ENCODE measurements around the gene RNF181.

RNF181 gene

GRCh38 chr2:85595301-85596025 lies at the start of gene RNF181:
Gene RNF181, plus strand, starts transcription at chr2:85595745. Its CDS starts 19 bp downstream, at chr2:85595764.
- Histone ChIP-seq H4K20me1 (ENCODE audit: insufficient read depth, low read length) (no peaks in the 10 kb centered on the region), H2AFZ (ENCODE audit: low read length) (peak within 1 kb of the TSS; percentile 74), H3K9me2 (replicated peaks; ENCODE audit: insufficient read depth, low read length) (no peaks in the 10 kb centered on the region), H3K4me3 (ENCODE audit: low read length) (peak within 1 kb of the TSS; percentile 88), H3K9ac (ENCODE audit: low read length) (peak within 1 kb of the TSS; percentile 77), H3K79me2 (ENCODE audit: low read length) (peaks cover 21% of the 10 kb centered on the region), H3K36me3 (replicated peaks; ENCODE audit: insufficient read depth, low read length) (no peaks in the 10 kb centered on the region), H3F3A (ENCODE audit: insufficient read depth, low read length) (0 out of 2 replicates have a peak, but pooled peaks cover 3% of the 10 kb centered on the region), H3K4me1 (ENCODE audit: low read length) (peaks cover 5% of the 10 kb centered on the region; the same call in 1 of the 2 replicates), H3K4me2 (ENCODE audit: low read depth, low read length) (peak within 1 kb of the TSS; percentile 70), H3K27ac (ENCODE audit: low read length) (no peak within 1 kb of the TSS; the same call in 1 of the 2 replicates), H3K27me3 (replicated peaks; ENCODE audit: insufficient read depth, low read length) (no peaks in the 10 kb centered on the region), H3K9me3 (replicated peaks; ENCODE audit: insufficient read depth, low read length) (no peaks in the 10 kb centered on the region)
- DNase-seq, result peak; percentile 98
- no peak for TF ChIP-seq EZH2 (optimal IDR thresholded peaks at IDR 0.05; ENCODE audit: low read depth, low read length)
- TF ChIP-seq EZH2phosphoT487 (IDR thresholded peaks at IDR 0.05; ENCODE audit: low read length), result no peak
- no peak for TF ChIP-seq CTCF (IDR thresholded peaks at IDR 0.05; ENCODE audit: low read length)

DNA sequence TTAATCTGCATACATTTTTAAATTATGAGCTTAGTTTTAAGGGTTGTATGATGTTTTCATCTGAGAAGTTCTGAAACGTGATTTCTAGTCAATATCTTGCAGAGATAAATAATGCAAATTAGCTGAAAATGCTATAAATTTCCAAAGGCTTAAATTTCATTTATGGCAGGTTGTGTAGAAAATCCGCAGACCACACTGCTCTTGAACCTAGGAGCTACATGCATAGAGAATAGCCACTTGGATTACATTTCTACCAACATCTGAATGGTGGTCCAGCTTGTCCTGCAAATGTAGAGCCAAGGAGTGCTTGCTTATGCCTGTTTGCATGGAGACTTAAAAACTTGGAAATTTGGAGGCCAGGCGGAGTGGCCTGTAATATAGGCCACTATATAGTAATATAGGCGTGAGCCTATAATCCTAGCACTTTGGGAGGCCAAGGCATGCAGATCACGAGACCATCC lies 49.7 kb upstream of the RNF181 start:
- Histone ChIP-seq H3K79me2 (ENCODE audit: low read length) (peaks cover 25% of the 10 kb centered on the region), H3K9me2 (replicated peaks; ENCODE audit: insufficient read depth, low read length) (no peaks in the 10 kb centered on the region), H3K36me3 (replicated peaks; ENCODE audit: insufficient read depth, low read length) (peaks cover 24% of the 10 kb centered on the region), H3K4me3 (ENCODE audit: low read length) (no peak overlapping the region), H3K4me2 (ENCODE audit: low read depth, low read length) (no peak overlapping the region), H3K27me3 (replicated peaks; ENCODE audit: insufficient read depth, low read length) (no peaks in the 10 kb centered on the region), H3K9ac (ENCODE audit: low read length) (no peak overlapping the region), H2AFZ (ENCODE audit: low read length) (no peak overlapping the region), H4K20me1 (ENCODE audit: insufficient read depth, low read length) (peaks cover 28% of the 10 kb centered on the region), H3K27ac (ENCODE audit: low read length) (no peak overlapping the region), H3K4me1 (ENCODE audit: low read length) (peaks cover 13% of the 10 kb centered on the region), H3F3A (ENCODE audit: insufficient read depth, low read length) (peaks cover 66% of the 10 kb centered on the region), H3K9me3 (replicated peaks; ENCODE audit: insufficient read depth, low read length) (no peaks in the 10 kb centered on the region)
- DNase-seq, result no peak
- TF ChIP-seq CTCF (IDR thresholded peaks at IDR 0.05; ENCODE audit: low read length), result no peak
- no peak for TF ChIP-seq EZH2 (optimal IDR thresholded peaks at IDR 0.05; ENCODE audit: low read depth, low read length)
- no peak for TF ChIP-seq EZH2phosphoT487 (IDR thresholded peaks at IDR 0.05; ENCODE audit: low read length)

DNA sequence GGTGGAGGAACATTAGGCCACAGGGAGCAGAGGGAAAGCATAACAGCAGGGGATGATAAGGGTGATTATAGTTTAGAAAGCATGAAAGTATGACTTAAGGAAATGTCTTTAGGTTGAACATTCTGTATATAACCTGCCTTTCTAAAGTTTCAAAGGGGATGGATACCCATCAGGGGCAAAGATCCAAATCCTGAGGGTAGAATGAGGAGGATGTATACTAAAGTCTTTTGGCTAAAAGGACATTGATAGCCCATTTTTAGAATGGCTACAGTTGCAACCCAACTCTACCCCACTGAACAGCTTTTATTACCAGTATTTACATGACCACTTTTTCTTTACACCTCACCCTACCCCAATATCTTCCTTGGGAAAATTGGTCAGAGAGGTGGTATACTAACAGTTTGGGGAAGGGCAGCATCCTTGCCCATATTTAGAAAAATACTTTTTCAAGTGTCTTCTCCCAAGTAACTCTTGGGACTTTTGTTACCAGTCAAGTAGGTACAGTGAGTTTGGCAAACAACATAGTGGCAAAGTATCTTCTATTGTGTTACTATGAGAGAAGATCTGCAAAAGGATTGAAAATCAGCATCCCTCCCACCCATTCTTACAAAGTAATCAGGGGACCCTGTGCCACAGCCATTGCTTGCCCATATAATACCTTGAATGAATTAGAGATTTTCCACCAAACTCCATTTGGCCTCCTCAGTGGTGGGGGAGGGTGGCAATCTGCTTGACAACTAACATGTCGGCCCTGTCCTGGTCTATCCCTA lies 48.3 kb upstream of the RNF181 start:
- H3K27ac ChIP-seq (ENCODE audit: low read length), result no peak overlapping the region

More for the DNA sequence above, 48.3 kb upstream of the RNF181 start:
- TF ChIP-seq EZH2phosphoT487 (IDR thresholded peaks at IDR 0.05; ENCODE audit: low read length), result no peak
- no peak for TF ChIP-seq EZH2 (optimal IDR thresholded peaks at IDR 0.05; ENCODE audit: low read depth, low read length)
- Histone ChIP-seq H3K9ac (ENCODE audit: low read length) (no peak overlapping the region), H3K27me3 (replicated peaks; ENCODE audit: insufficient read depth, low read length) (no peaks in the 10 kb centered on the region), H3F3A (ENCODE audit: insufficient read depth, low read length) (peaks cover 52% of the 10 kb centered on the region), H3K4me1 (ENCODE audit: low read length) (no peaks in the 10 kb centered on the region), H3K9me2 (replicated peaks; ENCODE audit: insufficient read depth, low read length) (no peaks in the 10 kb centered on the region), H3K9me3 (replicated peaks; ENCODE audit: insufficient read depth, low read length) (no peaks in the 10 kb centered on the region), H3K79me2 (ENCODE audit: low read length) (peaks cover 10% of the 10 kb centered on the region), H3K4me3 (ENCODE audit: low read length) (no peak overlapping the region), H4K20me1 (ENCODE audit: insufficient read depth, low read length) (peaks cover 13% of the 10 kb centered on the region; the same call in 1 of the 2 replicates), H3K4me2 (ENCODE audit: low read depth, low read length) (no peak overlapping the region), H2AFZ (ENCODE audit: low read length) (no peak overlapping the region), H3K36me3 (replicated peaks; ENCODE audit: insufficient read depth, low read length) (peaks cover 10% of the 10 kb centered on the region)
- no peak for DNase-seq

Data from MM.1S (cell line).